Measurements from ENCODE around the gene KCNK4. TPM values are rescaled to one million over a fixed set of nuclear protein-coding genes. Genes with fewer than 3 reads are reported as not detected.
A peak's percentile ranks its signal among the peaks of the same experiment; 100 is the strongest.
"Not testable (repeated sequence)": the region's sequence is repeated elsewhere in the genome, so short reads cannot be mapped to it uniquely, and the experiment has no call there.

KCNK4 gene
- total RNA-seq, 1 experiment from 2014 or later: not detected

DNA sequence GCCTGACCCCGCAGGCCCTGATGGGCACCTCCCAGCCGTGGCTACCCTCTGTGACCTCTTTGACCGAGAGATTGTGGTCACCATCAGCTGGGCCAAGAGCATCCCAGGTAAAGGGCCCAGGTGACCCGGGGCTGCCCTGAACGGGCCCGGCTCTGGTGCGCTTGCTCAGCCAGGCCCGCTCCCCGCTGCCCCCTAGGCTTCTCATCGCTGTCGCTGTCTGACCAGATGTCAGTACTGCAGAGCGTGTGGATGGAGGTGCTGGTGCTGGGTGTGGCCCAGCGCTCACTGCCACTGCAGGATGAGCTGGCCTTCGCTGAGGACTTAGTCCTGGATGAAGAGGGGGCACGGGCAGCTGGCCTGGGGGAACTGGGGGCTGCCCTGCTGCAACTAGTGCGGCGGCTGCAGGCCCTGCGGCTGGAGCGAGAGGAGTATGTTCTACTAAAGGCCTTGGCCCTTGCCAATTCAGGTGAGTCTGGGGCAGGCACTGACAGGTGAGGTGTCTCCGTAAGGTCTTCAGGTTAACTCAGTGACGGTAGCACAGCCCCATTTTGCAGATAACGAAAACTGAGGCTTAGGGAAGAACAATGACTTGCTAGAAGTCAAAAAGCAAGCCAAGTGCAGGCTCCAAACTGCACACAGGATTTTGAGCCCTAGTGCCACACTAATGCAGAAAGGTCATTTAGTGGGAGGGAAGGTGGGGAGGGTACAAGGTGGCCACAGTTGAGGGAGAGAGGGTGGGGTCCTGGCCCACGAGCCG, 23.9 kb downstream of the KCNK4 start:
- Histone ChIP-seq H3K4me3 (no peak overlapping the region), H3K36me3 (peaks cover 2% of the 10 kb centered on the region; the same call in 1 of the 2 replicates), H3K9me3 (replicated peaks) (no peaks in the 10 kb centered on the region), H3K27me3 (no peaks in the 10 kb centered on the region), H3K4me1 (no peaks in the 10 kb centered on the region), H3K27ac (no peak overlapping the region)
- no peak for DNase-seq

DNA sequence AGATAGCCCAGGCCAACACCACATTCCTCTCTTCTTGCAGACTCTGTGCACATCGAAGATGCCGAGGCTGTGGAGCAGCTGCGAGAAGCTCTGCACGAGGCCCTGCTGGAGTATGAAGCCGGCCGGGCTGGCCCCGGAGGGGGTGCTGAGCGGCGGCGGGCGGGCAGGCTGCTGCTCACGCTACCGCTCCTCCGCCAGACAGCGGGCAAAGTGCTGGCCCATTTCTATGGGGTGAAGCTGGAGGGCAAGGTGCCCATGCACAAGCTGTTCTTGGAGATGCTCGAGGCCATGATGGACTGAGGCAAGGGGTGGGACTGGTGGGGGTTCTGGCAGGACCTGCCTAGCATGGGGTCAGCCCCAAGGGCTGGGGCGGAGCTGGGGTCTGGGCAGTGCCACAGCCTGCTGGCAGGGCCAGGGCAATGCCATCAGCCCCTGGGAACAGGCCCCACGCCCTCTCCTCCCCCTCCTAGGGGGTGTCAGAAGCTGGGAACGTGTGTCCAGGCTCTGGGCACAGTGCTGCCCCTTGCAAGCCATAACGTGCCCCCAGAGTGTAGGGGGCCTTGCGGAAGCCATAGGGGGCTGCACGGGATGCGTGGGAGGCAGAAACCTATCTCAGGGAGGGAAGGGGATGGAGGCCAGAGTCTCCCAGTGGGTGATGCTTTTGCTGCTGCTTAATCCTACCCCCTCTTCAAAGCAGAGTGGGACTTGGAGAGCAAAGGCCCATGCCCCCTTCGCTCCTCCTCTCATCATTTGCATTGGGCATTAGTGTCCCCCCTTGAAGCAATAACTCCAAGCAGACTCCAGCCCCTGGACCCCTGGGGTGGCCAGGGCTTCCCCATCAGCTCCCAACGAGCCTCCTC, 24.8 kb downstream of the KCNK4 start:
- H3K9me3 ChIP-seq (replicated peaks); H3K4me3 ChIP-seq; H3K36me3 ChIP-seq; H3K27me3 ChIP-seq; H3K4me1 ChIP-seq; H3K27ac ChIP-seq; DNase-seq: not testable (repeated sequence)

DNA sequence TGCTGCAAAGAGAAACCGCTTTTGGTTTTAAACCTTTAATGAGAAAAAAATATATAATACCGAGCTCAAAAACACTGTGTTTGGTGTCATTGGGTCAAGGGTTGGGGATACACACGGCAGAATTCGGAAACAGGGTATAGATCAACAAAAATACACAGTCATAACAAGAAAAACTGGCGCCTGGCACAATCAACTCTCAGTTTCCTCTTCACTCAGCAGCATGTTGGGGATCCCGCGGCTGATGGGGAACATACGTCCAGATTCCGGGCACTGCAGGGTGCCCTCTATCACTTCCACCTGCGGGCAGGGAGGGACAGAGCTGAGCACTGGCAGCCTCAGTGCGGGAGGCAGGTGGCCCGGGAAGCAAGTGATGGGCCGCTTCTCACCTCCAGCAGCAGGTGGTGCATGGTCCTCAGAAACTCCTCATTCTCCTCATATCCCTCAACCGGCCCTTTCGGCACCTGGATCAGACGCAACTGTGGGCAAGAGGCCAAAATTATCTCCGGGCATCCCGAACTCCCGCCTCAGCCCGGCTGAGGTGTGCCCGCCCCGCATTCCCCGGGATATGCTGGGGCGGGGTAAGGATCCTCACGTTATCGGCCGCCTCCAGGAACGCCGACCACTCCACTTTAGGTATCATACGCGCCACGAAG, 25.7 kb downstream of the KCNK4 start:
- no peak for DNase-seq
- no peaks in the 10 kb centered on the region for H3K4me1 ChIP-seq
- no peaks in the 10 kb centered on the region for H3K27me3 ChIP-seq
- H3K36me3 ChIP-seq: peaks cover 2% of the 10 kb centered on the region; the same call in 1 of the 2 replicates
- H3K27ac ChIP-seq: peak overlapping the region; percentile 71
- no peaks in the 10 kb centered on the region for H3K9me3 ChIP-seq (replicated peaks)
- peak overlapping the region; percentile 68 for H3K4me3 ChIP-seq

DNA sequence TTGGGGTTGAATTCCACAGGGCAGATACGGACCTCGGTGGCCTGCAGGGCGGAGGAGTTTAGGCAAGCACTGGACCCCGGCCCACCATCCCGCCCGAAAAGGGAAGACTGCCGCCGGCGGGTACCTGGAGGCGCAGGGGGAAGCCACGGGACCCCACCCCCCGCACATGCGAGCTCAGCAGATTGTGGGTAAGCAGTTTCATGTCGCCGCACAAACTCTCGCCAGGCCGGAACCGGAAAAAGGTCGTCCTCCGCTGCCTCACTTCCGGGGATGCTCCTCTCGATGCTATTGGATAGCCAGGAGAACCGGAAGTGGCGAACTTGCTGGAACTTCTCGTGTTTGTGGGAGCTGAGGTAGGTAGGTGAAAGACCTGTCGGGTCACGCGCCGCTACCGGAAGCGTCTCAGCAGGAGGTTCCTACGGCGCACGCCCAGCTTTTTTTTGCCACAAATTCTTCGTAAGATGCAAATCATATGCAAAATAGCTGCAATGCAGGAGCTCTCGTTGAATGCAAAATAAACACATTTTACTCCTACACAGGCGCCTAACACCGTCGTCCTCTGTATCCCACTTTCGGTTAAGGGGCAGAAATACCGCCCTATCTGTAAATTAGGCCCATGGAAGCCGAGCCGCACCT, 26.3 kb downstream of the KCNK4 start, which contains the start of gene TRMT112:
Gene TRMT112, minus strand, starts transcription at position 235 of the 636 bp plus-strand sequence. Its CDS starts 33 bp downstream, at position 202.
- DNase-seq: peak; percentile 94 to 95
- H3K4me1 ChIP-seq: no peaks in the 10 kb centered on the region
- peaks cover 2% of the 10 kb centered on the region; the same call in 1 of the 2 replicates for H3K36me3 ChIP-seq
- H3K4me3 ChIP-seq: peak within 1 kb of the TSS; percentile 68
- no peaks in the 10 kb centered on the region for H3K27me3 ChIP-seq
- H3K27ac ChIP-seq: peak within 1 kb of the TSS; percentile 71
- no peaks in the 10 kb centered on the region for H3K9me3 ChIP-seq (replicated peaks)

DNA sequence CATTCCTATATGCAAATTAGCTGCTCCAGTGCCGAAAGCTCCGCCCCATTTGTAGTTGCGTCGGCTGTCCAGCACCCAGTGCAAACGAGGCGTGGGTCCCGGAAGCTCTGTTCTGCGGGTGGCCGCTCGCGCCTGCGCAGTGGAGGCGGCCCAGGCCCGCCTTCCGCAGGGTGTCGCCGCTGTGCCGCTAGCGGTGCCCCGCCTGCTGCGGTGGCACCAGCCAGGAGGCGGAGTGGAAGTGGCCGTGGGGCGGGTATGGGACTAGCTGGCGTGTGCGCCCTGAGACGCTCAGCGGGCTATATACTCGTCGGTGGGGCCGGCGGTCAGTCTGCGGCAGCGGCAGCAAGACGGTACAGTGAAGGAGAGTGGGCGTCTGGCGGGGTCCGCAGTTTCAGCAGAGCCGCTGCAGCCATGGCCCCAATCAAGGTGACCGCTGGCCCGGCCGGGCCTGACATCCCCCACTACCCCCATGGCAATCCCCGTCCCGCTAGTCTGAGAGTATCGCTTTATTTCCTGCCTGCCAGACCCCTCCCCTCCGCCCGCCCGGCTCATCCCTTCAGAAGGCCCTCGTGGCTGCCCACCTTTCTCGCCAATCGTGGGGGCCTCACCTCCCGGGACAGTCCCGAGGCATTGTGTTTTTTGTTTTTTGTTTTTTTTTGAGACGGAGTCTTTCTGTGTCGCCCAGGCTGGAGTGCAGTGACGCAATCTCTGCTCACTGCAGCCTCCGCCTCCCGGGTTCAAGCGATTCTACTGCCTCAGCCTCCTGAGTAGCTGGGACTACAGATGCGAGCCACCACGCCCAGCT, 27.1 kb downstream of the KCNK4 start, which contains the start of gene PRDX5:
Gene PRDX5, plus strand, starts transcription at position 161 of the 805 bp plus-strand sequence. Its CDS starts 95 bp downstream, at position 256.
- Histone ChIP-seq H3K27ac (peak within 1 kb of the TSS; percentile 71), H3K9me3 (replicated peaks) (no peaks in the 10 kb centered on the region), H3K4me1 (no peaks in the 10 kb centered on the region), H3K36me3 (peaks cover 2% of the 10 kb centered on the region; the same call in 1 of the 2 replicates), H3K27me3 (no peaks in the 10 kb centered on the region), H3K4me3 (peak within 1 kb of the TSS; percentile 68)
- peak; percentile 95 for DNase-seq

DNA sequence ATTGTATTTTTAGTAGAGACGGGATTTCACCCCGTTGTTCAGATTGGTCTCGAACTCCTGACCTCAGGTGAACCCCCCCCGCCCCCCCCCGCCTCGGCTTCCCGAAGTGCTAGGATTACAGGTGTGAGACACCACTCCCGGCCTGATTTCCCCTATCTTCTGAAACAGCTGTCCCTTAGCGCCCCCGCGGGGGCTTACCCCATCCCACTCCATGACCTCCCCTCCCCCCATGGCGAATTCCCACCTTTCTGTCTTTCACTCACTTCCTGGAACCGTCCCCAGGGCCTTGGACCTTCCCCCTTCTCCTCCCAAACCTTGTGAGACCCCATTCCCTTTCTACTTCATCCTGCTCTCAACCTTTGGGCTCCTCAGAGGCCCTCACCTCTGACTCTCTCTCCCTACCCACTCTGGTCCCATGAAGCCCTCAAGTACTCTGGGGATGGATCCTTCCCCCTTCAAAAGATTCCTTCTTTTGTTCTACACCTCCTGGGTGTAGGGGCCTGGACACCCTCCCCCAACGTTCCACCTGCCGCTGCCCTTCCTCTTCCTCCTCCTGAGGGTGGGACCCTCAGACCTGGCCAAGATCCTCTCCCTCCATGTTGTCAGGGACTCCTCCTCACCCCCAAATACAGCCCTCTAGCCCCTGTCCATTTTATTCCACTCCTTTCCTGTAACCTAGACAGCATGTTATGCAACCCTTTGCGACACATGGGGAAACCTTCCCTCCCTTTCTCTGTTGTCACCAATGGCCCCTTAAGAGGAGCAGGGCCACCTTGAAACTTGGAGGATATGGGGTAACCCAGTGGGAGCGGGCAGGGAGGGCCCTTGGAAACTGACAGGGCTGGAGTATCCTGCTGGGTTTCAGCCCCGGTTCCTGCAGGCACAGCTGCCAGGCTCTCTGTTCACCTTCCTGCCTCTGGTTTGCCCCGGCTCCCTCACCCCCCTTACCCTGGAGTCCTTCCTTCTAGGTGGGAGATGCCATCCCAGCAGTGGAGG, 28.0 kb downstream of the KCNK4 start:
- Histone ChIP-seq H3K27ac (no peak overlapping the region; the same call in 1 of the 2 replicates), H3K4me3 (peak overlapping the region; percentile 68), H3K27me3 (no peaks in the 10 kb centered on the region), H3K36me3 (peaks cover 2% of the 10 kb centered on the region; the same call in 1 of the 2 replicates), H3K9me3 (replicated peaks) (no peaks in the 10 kb centered on the region), H3K4me1 (no peaks in the 10 kb centered on the region)
- DNase-seq: no peak

DNA sequence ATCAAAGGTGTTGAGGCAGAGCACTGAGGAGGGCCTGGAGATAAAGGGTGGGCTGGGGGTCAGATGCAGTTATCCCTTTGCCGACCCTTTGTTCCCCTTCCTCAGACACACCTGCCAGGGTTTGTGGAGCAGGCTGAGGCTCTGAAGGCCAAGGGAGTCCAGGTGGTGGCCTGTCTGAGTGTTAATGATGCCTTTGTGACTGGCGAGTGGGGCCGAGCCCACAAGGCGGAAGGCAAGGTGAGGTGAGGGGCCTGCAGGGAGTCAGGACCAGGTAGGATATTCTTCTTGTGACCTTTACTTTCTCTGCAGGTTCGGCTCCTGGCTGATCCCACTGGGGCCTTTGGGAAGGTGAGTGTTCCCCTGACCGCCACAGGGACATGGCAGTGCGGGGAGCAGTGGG, 29.5 kb downstream of the KCNK4 start:
- no peak overlapping the region for H3K27ac ChIP-seq
- no peaks in the 10 kb centered on the region for H3K9me3 ChIP-seq (replicated peaks)
- H3K36me3 ChIP-seq: no peaks in the 10 kb centered on the region
- no peak for DNase-seq
- no peaks in the 10 kb centered on the region for H3K4me1 ChIP-seq
- H3K4me3 ChIP-seq: no peak overlapping the region
- no peaks in the 10 kb centered on the region for H3K27me3 ChIP-seq

DNA sequence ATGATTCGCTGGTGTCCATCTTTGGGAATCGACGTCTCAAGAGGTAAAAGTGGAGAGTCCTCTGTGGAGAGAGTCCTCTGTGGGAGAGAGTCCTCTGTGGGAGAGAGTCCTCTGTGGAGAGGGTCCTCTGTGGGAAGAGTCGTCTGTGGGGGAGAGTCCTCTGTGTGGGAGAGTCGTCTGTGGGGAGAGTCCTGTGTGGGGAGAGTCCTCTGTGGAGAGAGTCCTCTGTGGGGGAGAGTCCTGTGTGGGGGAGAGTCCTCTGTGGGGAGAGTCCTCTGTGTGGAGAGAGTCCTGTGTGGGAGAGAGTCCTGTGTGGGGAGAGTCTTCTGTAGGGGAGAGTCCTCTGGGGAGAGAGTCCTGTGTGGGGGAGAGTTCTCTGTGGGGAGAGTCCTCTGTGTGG, 29.9 kb downstream of the KCNK4 start:
- Histone ChIP-seq H3K27me3 (no peaks in the 10 kb centered on the region), H3K27ac (no peak overlapping the region), H3K9me3 (replicated peaks) (no peaks in the 10 kb centered on the region), H3K36me3 (no peaks in the 10 kb centered on the region), H3K4me3 (no peak overlapping the region), H3K4me1 (no peaks in the 10 kb centered on the region)
- no peak for DNase-seq

DNA sequence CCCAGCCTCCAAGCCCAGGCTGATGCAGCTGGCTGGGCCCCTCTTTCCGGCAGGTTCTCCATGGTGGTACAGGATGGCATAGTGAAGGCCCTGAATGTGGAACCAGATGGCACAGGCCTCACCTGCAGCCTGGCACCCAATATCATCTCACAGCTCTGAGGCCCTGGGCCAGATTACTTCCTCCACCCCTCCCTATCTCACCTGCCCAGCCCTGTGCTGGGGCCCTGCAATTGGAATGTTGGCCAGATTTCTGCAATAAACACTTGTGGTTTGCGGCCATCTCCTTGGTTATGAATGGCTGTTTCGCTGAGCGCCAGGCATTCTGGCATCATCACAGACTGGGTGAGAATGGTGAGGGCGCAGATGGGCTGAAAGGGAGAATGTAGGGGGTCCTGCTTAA, 30.4 kb downstream of the KCNK4 start:
- Histone ChIP-seq H3K9me3 (replicated peaks) (no peaks in the 10 kb centered on the region), H3K4me1 (no peaks in the 10 kb centered on the region), H3K36me3 (no peaks in the 10 kb centered on the region), H3K27ac (no peak overlapping the region), H3K4me3 (no peak overlapping the region), H3K27me3 (no peaks in the 10 kb centered on the region)
- DNase-seq: no peak

DNA sequence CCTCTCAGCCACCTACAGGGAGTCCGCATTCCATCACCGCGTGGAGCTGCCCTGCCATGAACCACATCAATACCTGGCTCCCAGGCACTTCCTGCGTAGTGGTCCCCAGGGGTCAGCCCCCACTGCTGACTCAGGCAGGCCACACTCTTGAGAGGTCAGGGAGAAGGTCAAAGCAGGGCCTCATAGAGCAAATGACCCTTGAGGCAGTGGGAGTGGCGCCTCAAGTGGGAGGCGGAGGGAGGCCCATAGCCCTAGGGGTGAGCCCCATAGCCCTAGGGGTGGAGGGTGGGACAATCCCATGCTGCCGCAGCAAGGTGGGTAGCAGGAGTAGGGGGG, 31.8 kb downstream of the KCNK4 start:
- Histone ChIP-seq H3K27me3 (no peaks in the 10 kb centered on the region), H3K9me3 (replicated peaks) (no peaks in the 10 kb centered on the region), H3K36me3 (no peaks in the 10 kb centered on the region), H3K4me3 (no peak overlapping the region), H3K4me1 (no peaks in the 10 kb centered on the region), H3K27ac (no peak overlapping the region)
- DNase-seq: no peak

DNA sequence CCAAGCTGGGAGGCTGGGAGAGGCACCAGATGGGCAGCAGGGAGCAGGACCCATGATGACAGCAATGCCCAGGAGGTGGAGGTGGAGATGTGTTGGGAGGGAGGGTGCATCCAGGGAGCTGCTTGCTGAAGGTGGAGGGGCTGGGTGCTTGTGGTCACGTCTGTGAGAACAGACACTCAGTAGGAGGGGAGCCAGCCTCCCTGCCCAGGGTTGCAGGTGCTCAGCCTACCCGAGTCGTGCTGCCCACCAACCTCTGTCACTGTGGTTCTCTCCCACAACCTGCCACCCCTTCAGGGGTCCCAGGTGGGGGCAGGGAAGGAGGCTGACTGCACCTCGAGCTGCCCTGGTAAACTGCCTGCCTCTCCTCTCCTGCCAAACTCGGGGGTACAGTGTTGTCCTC, 32.3 kb downstream of the KCNK4 start:
- no peaks in the 10 kb centered on the region for H3K4me1 ChIP-seq

DNA sequence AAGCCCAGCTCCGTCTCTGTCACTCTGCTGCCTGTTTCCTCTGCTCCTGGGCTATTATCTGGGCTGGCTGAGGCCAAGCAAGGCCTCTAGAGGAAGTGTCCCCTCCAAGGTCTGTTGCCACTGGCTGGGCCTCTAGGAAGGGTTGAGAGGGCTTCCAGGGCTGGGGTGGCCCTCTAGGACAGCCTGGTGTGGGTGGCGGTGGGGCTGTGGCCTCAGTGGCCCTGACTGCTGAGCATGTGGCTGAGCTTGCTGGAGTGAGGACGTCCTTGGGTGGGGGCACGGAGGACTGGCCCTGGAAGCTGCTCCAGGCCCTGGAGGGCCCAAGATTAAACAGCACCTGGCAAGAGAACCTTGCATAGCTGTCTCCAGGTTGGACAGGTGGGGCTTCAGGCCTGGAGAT, 32.9 kb downstream of the KCNK4 start:
- not testable (repeated sequence) for H3K36me3 ChIP-seq; H3K27ac ChIP-seq; H3K27me3 ChIP-seq; DNase-seq; H3K4me3 ChIP-seq; H3K9me3 ChIP-seq (replicated peaks); H3K4me1 ChIP-seq

More for the DNA sequence above, 32.3 kb downstream of the KCNK4 start:
- Histone ChIP-seq H3K4me3 (no peak overlapping the region), H3K36me3 (no peaks in the 10 kb centered on the region), H3K9me3 (replicated peaks) (no peaks in the 10 kb centered on the region), H3K27ac (no peak overlapping the region), H3K27me3 (no peaks in the 10 kb centered on the region)
- DNase-seq: no peak
